Panc1 (cell line): Measurements from ENCODE around the gene AFF3. TPM values are rescaled to one million over a fixed set of nuclear protein-coding genes. Genes with fewer than 3 reads are reported as not detected.

ENCODE experiments used
- ATAC-seq: fragments of 200-7000 bp; cut with Tn5 transposase; 2 replicates; pipeline ENCODE4 v1.9.1; 2020; ENCODE audit warnings: mild to moderate bottlenecking, moderate library complexity
- BruUV-seq: library from RNA; stranded (reverse); fragments of 400-500 nt; replicated peaks from 2 replicates; lab custom pipeline; 2021; lab: Mats Ljungman, UMichigan
- CTCF ChIA-PET: fragments of 300-600 bp; sonication (Branson Sonifier 250); formaldehyde crosslinking; loops from one replicate; lab custom pipeline; 2022; ENCODE audit warnings: antibody characterized with exemption; lab: Charles Lee
- POLR2A ChIA-PET: fragments of 300-600 bp; sonication (Branson Sonifier 250); formaldehyde crosslinking; loops from one replicate; lab custom pipeline; 2022; ENCODE audit warnings: antibody characterized with exemption; lab: Charles Lee
- DNase-seq: peaks from one replicate; pipeline ENCODE4 v3.0.0-alpha.2; 2010; ENCODE audit warnings: low read depth, low spot score
- H3K27ac ChIP-seq: 2 replicates; pipeline ENCODE4 v1.5.1; 2011; ENCODE audit warnings: mild to moderate bottlenecking, low read length, inconsistent platforms
- H3K27me3 ChIP-seq: fragments of 200-500 bp; sonication (Bioruptor generic); 2 replicates; pipeline ENCODE4 v1.6.0; 2014; ENCODE audit warnings: low read length, inconsistent platforms; ENCODE audit not compliant: control insufficient read depth, insufficient read depth
- H3K36me3 ChIP-seq: fragments of 200-500 bp; sonication (Bioruptor generic); 2 replicates; pipeline ENCODE4 v1.5.1; 2014; ENCODE audit warnings: inconsistent platforms, mild to moderate bottlenecking, low read length, moderate library complexity; ENCODE audit not compliant: control insufficient read depth, insufficient read depth
- H3K4me1 ChIP-seq: 2 replicates; pipeline ENCODE4 v1.5.1; 2011; ENCODE audit warnings: inconsistent platforms, mild to moderate bottlenecking, low read length, moderate library complexity; ENCODE audit not compliant: control insufficient read depth, insufficient read depth
- H3K4me3 ChIP-seq, 2 experiments: 2 replicates each; pipeline ENCODE4 v1.5.1; 2011 to 2012; ENCODE audit warnings: low read depth in 2 of 2, low read length in 2 of 2, mild to moderate bottlenecking in 2 of 2, inconsistent platforms in 1 of 2, moderate library complexity in 1 of 2
- H3K9me3 ChIP-seq: fragments of 200-500 bp; sonication (Bioruptor generic); 2 replicates; pipeline ENCODE4 v1.5.1; 2014; ENCODE audit warnings: low read depth, mild to moderate bottlenecking, inconsistent platforms, low read length, moderate library complexity; ENCODE audit not compliant: control insufficient read depth, insufficient read depth
- POLR2AphosphoS5 ChIP-seq: IDR thresholded peaks from 2 replicates; pipeline ENCODE4 v1.6.1; 2012; ENCODE audit warnings: mild to moderate bottlenecking, low read depth, low read length, moderate library complexity
- SIN3A ChIP-seq: IDR thresholded peaks from 2 replicates; pipeline ENCODE4 v1.6.1; 2012; ENCODE audit warnings: low read depth, mild to moderate bottlenecking, low read length, moderate library complexity, borderline replicate concordance; ENCODE audit not compliant: insufficient read depth
- TCF7L2 ChIP-seq: IDR thresholded peaks from 2 replicates; pipeline ENCODE4 v1.6.1; 2011; ENCODE audit warnings: mild to moderate bottlenecking, low read depth, low read length, inconsistent platforms
- in situ Hi-C: cut with HindIII; loops from 2 replicates; pipeline ENCODE4 v1.10.0; 2016; ENCODE audit warnings: low sequenced_read_pairs, low pct_unique_long_range_greater_than_20kb
- intact Hi-C: fragments of 100-400 bp; cut with micrococcal nuclease; formaldehyde crosslinking; loops from one replicate; pipeline ENCODE4 v1.10.0; 2022; ENCODE audit not compliant: unreplicated experiment
- total RNA-seq: library from RNA; stranded (reverse); gene quantifications from one replicate; pipeline ENCODE4 v1.2.1, GENCODE V29; 2021; ENCODE audit not compliant: unreplicated experiment
- TF ChIP-seq, protein P1 (sequence below), 2 experiments: IDR thresholded peaks; 2 replicates each; pipeline ENCODE4 v1.6.1; 2011 to 2012; ENCODE audit warnings: low read depth in 2 of 2, control low read depth in 1 of 2, low read length in 1 of 2, mild to moderate bottlenecking in 1 of 2, moderate library complexity in 1 of 2; ENCODE audit not compliant: insufficient read depth in 1 of 2
- TF ChIP-seq, protein P2 (sequence below): fragments of 450-650 bp; IDR thresholded peaks from 2 replicates; pipeline ENCODE4 v1.5.1; 2017; ENCODE audit warnings: mild to moderate bottlenecking

The AFF3 gene
- total RNA-seq, 1 experiment from 2014 or later = 2.2 TPM

DNA sequence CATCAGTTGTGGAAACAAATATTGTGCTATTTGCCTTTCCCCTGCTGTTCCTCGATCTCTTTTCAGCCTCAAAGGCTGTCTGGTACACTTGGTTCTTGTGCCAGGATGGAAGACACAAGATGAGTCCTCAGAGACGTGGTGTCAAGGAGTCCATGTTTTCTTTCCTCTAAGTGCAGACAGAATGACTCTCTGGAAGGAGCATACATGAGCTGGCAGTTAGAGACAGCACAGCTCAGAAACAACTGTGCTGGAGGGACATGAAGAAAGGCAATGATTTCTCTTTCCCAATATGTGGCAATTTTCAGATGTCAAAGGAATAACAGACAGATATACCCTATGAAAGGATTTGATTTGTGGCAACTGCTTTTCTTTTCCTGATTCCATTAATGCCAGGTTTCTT, 162.2 kb downstream of the AFF3 start:
- DNase-seq = no peak
- intact Hi-C loops = no loop called here
- in situ Hi-C loops = no loop called here
- H3K4me3 ChIP-seq = no peak overlapping the region
- H3K4me1 ChIP-seq = no peaks in the 10 kb centered on the region
- no peak for ATAC-seq
- POLR2A ChIA-PET = interaction anchor here (0.6 kb wide), 1 partner anchor 182 kb away, joined by 3 read pairs; no protein-coding TSS in a partner anchor
- no peaks in the 10 kb centered on the region for H3K9me3 ChIP-seq
- CTCF ChIA-PET = no interaction called here
- H3K36me3 ChIP-seq = no peaks in the 10 kb centered on the region
- no peaks in the 10 kb centered on the region; the same call in none of the 2 replicates for H3K27me3 ChIP-seq
- BruUV-seq = no TSS peak
- TF ChIP-seq TCF7L2 (no peak), POLR2AphosphoS5 (no peak), SIN3A (no peak)
- TF ChIP-seq, protein P1, sequence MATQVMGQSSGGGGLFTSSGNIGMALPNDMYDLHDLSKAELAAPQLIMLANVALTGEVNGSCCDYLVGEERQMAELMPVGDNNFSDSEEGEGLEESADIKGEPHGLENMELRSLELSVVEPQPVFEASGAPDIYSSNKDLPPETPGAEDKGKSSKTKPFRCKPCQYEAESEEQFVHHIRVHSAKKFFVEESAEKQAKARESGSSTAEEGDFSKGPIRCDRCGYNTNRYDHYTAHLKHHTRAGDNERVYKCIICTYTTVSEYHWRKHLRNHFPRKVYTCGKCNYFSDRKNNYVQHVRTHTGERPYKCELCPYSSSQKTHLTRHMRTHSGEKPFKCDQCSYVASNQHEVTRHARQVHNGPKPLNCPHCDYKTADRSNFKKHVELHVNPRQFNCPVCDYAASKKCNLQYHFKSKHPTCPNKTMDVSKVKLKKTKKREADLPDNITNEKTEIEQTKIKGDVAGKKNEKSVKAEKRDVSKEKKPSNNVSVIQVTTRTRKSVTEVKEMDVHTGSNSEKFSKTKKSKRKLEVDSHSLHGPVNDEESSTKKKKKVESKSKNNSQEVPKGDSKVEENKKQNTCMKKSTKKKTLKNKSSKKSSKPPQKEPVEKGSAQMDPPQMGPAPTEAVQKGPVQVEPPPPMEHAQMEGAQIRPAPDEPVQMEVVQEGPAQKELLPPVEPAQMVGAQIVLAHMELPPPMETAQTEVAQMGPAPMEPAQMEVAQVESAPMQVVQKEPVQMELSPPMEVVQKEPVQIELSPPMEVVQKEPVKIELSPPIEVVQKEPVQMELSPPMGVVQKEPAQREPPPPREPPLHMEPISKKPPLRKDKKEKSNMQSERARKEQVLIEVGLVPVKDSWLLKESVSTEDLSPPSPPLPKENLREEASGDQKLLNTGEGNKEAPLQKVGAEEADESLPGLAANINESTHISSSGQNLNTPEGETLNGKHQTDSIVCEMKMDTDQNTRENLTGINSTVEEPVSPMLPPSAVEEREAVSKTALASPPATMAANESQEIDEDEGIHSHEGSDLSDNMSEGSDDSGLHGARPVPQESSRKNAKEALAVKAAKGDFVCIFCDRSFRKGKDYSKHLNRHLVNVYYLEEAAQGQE (IDR thresholded peaks at IDR 0.05; ENCODE audit: insufficient read depth in 1 of 2, low read depth in 2 of 2, low read length in 1 of 2) = no peak
- TF ChIP-seq, protein P2, sequence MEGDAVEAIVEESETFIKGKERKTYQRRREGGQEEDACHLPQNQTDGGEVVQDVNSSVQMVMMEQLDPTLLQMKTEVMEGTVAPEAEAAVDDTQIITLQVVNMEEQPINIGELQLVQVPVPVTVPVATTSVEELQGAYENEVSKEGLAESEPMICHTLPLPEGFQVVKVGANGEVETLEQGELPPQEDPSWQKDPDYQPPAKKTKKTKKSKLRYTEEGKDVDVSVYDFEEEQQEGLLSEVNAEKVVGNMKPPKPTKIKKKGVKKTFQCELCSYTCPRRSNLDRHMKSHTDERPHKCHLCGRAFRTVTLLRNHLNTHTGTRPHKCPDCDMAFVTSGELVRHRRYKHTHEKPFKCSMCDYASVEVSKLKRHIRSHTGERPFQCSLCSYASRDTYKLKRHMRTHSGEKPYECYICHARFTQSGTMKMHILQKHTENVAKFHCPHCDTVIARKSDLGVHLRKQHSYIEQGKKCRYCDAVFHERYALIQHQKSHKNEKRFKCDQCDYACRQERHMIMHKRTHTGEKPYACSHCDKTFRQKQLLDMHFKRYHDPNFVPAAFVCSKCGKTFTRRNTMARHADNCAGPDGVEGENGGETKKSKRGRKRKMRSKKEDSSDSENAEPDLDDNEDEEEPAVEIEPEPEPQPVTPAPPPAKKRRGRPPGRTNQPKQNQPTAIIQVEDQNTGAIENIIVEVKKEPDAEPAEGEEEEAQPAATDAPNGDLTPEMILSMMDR = no peak
- no peak overlapping the region for H3K27ac ChIP-seq

DNA sequence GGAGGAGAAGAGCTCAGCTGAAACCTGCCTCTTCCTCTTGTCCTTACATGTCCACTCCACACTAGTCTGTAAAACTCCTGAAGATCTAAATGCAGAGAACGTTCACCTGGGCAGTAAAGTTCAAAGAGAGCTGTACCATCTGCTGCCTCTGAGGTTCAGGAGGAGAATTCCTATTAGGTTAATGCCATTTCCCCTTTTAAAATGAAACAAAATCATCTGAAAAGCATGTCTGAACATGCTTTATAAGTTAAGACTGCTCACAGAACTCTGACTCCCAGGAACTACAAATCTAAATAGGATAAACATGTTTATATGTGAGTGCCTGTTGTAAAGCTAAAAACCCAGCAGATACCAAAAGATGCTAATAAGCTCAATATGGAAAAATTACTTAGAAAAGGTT, 164.4 kb downstream of the AFF3 start:
- no peak for ATAC-seq
- TF ChIP-seq POLR2AphosphoS5 (no peak), SIN3A (no peak), TCF7L2 (no peak)
- TF ChIP-seq, protein P1 (IDR thresholded peaks at IDR 0.05; ENCODE audit: insufficient read depth in 1 of 2, low read depth in 2 of 2, low read length in 1 of 2) = no peak
- TF ChIP-seq, protein P2 = no peak
- POLR2A ChIA-PET = no interaction called here
- no peaks in the 10 kb centered on the region for H3K36me3 ChIP-seq
- H3K9me3 ChIP-seq = no peaks in the 10 kb centered on the region
- H3K27me3 ChIP-seq = peaks cover 3% of the 10 kb centered on the region; the same call in 1 of the 2 replicates
- BruUV-seq = no TSS peak
- CTCF ChIA-PET = no interaction called here
- no peak overlapping the region for H3K27ac ChIP-seq
- DNase-seq = no peak
- no peaks in the 10 kb centered on the region for H3K4me1 ChIP-seq
- in situ Hi-C loops = no loop called here
- no peak overlapping the region for H3K4me3 ChIP-seq
- intact Hi-C loops = no loop called here
